ENCODE data around the gene ASS1. TPM values are rescaled to one million over a fixed set of nuclear protein-coding genes. Genes with fewer than 3 reads are reported as not detected.

ASS1 gene
- total RNA-seq, 1 experiment from 2014 or later = 26.2 TPM

- in situ Hi-C loops (cut with HindIII; ENCODE audit: low pct_unique_long_range_greater_than_20kb, low sequenced_read_pairs) (no loop called here), intact Hi-C loops (cut with micrococcal nuclease; ENCODE audit: unreplicated experiment) (no loop called here)
- Histone ChIP-seq H3K4me3 (ENCODE audit: low read depth in 2 of 2, low read length in 2 of 2) (no peak overlapping the region), H3K9me3 (ENCODE audit: control insufficient read depth, insufficient read depth, low read depth, low read length) (no peaks in the 10 kb centered on the region), H3K36me3 (ENCODE audit: control insufficient read depth, insufficient read depth, low read length) (no peaks in the 10 kb centered on the region), H3K27me3 (ENCODE audit: control insufficient read depth, insufficient read depth, low read length) (no peaks in the 10 kb centered on the region), H3K4me1 (ENCODE audit: control insufficient read depth, insufficient read depth, low read length) (no peaks in the 10 kb centered on the region; the same call in 1 of the 2 replicates), H3K27ac (ENCODE audit: low read length) (no peak overlapping the region)
- no peak for TF ChIP-seq CTCF (IDR thresholded peaks at IDR 0.05)
- no peak for TF ChIP-seq REST (IDR thresholded peaks at IDR 0.05; ENCODE audit: insufficient read depth in 1 of 2, low read depth in 2 of 2, low read length in 1 of 2)
- no peak for TF ChIP-seq SIN3A (IDR thresholded peaks at IDR 0.05; ENCODE audit: borderline replicate concordance, insufficient read depth, low read depth, low read length)
- TF ChIP-seq TCF7L2 (IDR thresholded peaks at IDR 0.05; ENCODE audit: low read depth, low read length) = no peak
- no peak for TF ChIP-seq POLR2AphosphoS5 (IDR thresholded peaks at IDR 0.05; ENCODE audit: low read depth, low read length)
- POLR2A ChIA-PET = interaction anchor here (0.6 kb wide), 2 partner anchors 26 to 246 kb away, joined by 5 to 6 read pairs; no protein-coding TSS in a partner anchor
- ATAC-seq = no peak
- BruUV-seq (replicated peaks) = no TSS peak
- CTCF ChIA-PET = interaction anchor here (0.6 kb wide), 1 partner anchor 73 kb away, joined by 3 read pairs; no protein-coding TSS in a partner anchor
- DNase-seq (ENCODE audit: low read depth, low spot score) = no peak
Measured at GRCh38 chr9:130535818-130536521, 91.2 kb downstream of the ASS1 start.

GRCh38 chr9:130536701-130537107 is 91.9 kb downstream of the ASS1 start:
- H3K9me3 ChIP-seq (ENCODE audit: control insufficient read depth, insufficient read depth, low read depth, low read length) = no peaks in the 10 kb centered on the region
- TF ChIP-seq CTCF (IDR thresholded peaks at IDR 0.05) (no peak), SIN3A (IDR thresholded peaks at IDR 0.05; ENCODE audit: borderline replicate concordance, insufficient read depth, low read depth, low read length) (no peak), POLR2AphosphoS5 (IDR thresholded peaks at IDR 0.05; ENCODE audit: low read depth, low read length) (no peak), REST (IDR thresholded peaks at IDR 0.05; ENCODE audit: insufficient read depth in 1 of 2, low read depth in 2 of 2, low read length in 1 of 2) (no peak), TCF7L2 (IDR thresholded peaks at IDR 0.05; ENCODE audit: low read depth, low read length) (no peak)
- no peak overlapping the region for H3K4me3 ChIP-seq (ENCODE audit: low read depth in 2 of 2, low read length in 2 of 2)
- H3K36me3 ChIP-seq (ENCODE audit: control insufficient read depth, insufficient read depth, low read length) = no peaks in the 10 kb centered on the region
- no peaks in the 10 kb centered on the region; the same call in 1 of the 2 replicates for H3K4me1 ChIP-seq (ENCODE audit: control insufficient read depth, insufficient read depth, low read length)
- DNase-seq (ENCODE audit: low read depth, low spot score) (no peak), ATAC-seq (no peak)
- no TSS peak for BruUV-seq (replicated peaks)
- no peaks in the 10 kb centered on the region for H3K27me3 ChIP-seq (ENCODE audit: control insufficient read depth, insufficient read depth, low read length)
- intact Hi-C loops (cut with micrococcal nuclease; ENCODE audit: unreplicated experiment) = no loop called here
- no peak overlapping the region for H3K27ac ChIP-seq (ENCODE audit: low read length)
- in situ Hi-C loops (cut with HindIII; ENCODE audit: low pct_unique_long_range_greater_than_20kb, low sequenced_read_pairs) = no loop called here
- POLR2A ChIA-PET = no interaction called here
- CTCF ChIA-PET = no interaction called here
